Uterus (tissue), 2 donors: Measurements from ENCODE around the gene MTG2.

Experiments
- POLR2A ChIP-seq, 2 donors: fragments of 450-650 bp; IDR thresholded peaks; one replicate each; pipeline ENCODE4 v1.6.1; 2016; ENCODE audit warnings: antibody characterized with exemption in 2 of 2, mild to moderate bottlenecking in 1 of 2, moderate library complexity in 1 of 2
- TF ChIP-seq, protein P1 (sequence below), 4 experiments: fragments of 200-600 bp in 2 of 4; fragments of 450-650 bp in 2 of 4; sonication (generic) in 2 of 4; IDR thresholded peaks; one replicate each; pipeline ENCODE4 v1.5.1; 2016 to 2019; ENCODE audit warnings: antibody characterized with exemption in 4 of 4, mild to moderate bottlenecking in 2 of 4, moderate library complexity in 1 of 4

GRCh38 chr20:62226707-62227590 is 44.1 kb downstream of the MTG2 start:
- TF ChIP-seq, protein P1, sequence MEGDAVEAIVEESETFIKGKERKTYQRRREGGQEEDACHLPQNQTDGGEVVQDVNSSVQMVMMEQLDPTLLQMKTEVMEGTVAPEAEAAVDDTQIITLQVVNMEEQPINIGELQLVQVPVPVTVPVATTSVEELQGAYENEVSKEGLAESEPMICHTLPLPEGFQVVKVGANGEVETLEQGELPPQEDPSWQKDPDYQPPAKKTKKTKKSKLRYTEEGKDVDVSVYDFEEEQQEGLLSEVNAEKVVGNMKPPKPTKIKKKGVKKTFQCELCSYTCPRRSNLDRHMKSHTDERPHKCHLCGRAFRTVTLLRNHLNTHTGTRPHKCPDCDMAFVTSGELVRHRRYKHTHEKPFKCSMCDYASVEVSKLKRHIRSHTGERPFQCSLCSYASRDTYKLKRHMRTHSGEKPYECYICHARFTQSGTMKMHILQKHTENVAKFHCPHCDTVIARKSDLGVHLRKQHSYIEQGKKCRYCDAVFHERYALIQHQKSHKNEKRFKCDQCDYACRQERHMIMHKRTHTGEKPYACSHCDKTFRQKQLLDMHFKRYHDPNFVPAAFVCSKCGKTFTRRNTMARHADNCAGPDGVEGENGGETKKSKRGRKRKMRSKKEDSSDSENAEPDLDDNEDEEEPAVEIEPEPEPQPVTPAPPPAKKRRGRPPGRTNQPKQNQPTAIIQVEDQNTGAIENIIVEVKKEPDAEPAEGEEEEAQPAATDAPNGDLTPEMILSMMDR (IDR thresholded peaks at IDR 0.05), result no peak
- TF ChIP-seq POLR2A (IDR thresholded peaks at IDR 0.05), result no peak
